ENCODE results near the gene SKI.

- TF ChIP-seq CTCF (IDR thresholded peaks at IDR 0.05; ENCODE audit: insufficient read depth, low read depth, low read length), result no peak
- TF ChIP-seq EZH2 (IDR thresholded peaks at IDR 0.05; ENCODE audit: insufficient read depth, low read length), result no peak
Observed at GRCh38 chr1:2350501-2350900, 122.4 kb downstream of the SKI start.

All from astrocyte (in vitro differentiated cells and primary cell).